KOPT-K1 (cell line): ENCODE data around the gene WDFY2.

Experiments used
- H3K27ac ChIP-seq: fragments of 200-600 bp; sonication (generic); 2 replicates; pipeline ENCODE4 v1.5.1; 2016; ENCODE audit warnings: antibody characterized with exemption, mild to moderate bottlenecking, low read depth, low read length; ENCODE audit not compliant: poor library complexity, severe bottlenecking
- H3K36me3 ChIP-seq: fragments of 200-600 bp; sonication (generic); 2 replicates; pipeline ENCODE4 v1.5.1; 2017; ENCODE audit warnings: antibody characterized with exemption, mild to moderate bottlenecking, low read length, moderate library complexity; ENCODE audit not compliant: insufficient read depth
- H3K9me3 ChIP-seq: fragments of 200-600 bp; sonication (generic); 2 replicates; pipeline ENCODE4 v1.5.1; 2017; ENCODE audit warnings: antibody characterized with exemption, low read length, mild to moderate bottlenecking; ENCODE audit not compliant: insufficient read depth, poor library complexity, severe bottlenecking

WDFY2 gene

GRCh38 chr13:51771418-51772104 lies 187.3 kb downstream of the WDFY2 start:
- Histone ChIP-seq H3K36me3 (0 out of 2 replicates have a peak, but pooled peaks cover 5% of the 10 kb centered on the region), H3K27ac (no peak overlapping the region), H3K9me3 (no peaks in the 10 kb centered on the region)

- H3K9me3 ChIP-seq: no peaks in the 10 kb centered on the region
- no peak overlapping the region for H3K27ac ChIP-seq
- no peaks in the 10 kb centered on the region for H3K36me3 ChIP-seq
Observed at GRCh38 chr13:51772105-51772455, 187.8 kb downstream of the WDFY2 start.

- Histone ChIP-seq H3K9me3 (no peaks in the 10 kb centered on the region), H3K27ac (no peak overlapping the region), H3K36me3 (no peaks in the 10 kb centered on the region)
Observed at GRCh38 chr13:51772781-51773180, 188.5 kb downstream of the WDFY2 start.

- no peaks in the 10 kb centered on the region for H3K36me3 ChIP-seq
- no peak overlapping the region for H3K27ac ChIP-seq
Observed at GRCh38 chr13:51773515-51773914, 189.3 kb downstream of the WDFY2 start.

GRCh38 chr13:51776179-51776578 lies 191.9 kb downstream of the WDFY2 start:
- no peak overlapping the region for H3K27ac ChIP-seq
- H3K36me3 ChIP-seq: no peaks in the 10 kb centered on the region
- no peaks in the 10 kb centered on the region for H3K9me3 ChIP-seq

More at GRCh38 chr13:51773515-51773914, 189.3 kb downstream of the WDFY2 start:
- no peaks in the 10 kb centered on the region for H3K9me3 ChIP-seq

- Histone ChIP-seq H3K36me3 (no peaks in the 10 kb centered on the region), H3K27ac (no peak overlapping the region), H3K9me3 (no peaks in the 10 kb centered on the region)
Observed at GRCh38 chr13:51777921-51778320, 193.7 kb downstream of the WDFY2 start.

- no peaks in the 10 kb centered on the region for H3K9me3 ChIP-seq
- H3K27ac ChIP-seq: no peak overlapping the region
- H3K36me3 ChIP-seq: no peaks in the 10 kb centered on the region
Observed at GRCh38 chr13:51778392-51778791, 194.1 kb downstream of the WDFY2 start.

- Histone ChIP-seq H3K9me3 (no peaks in the 10 kb centered on the region), H3K27ac (no peak overlapping the region), H3K36me3 (no peaks in the 10 kb centered on the region)
Observed at GRCh38 chr13:51780099-51780498, 195.8 kb downstream of the WDFY2 start.

GRCh38 chr13:51781246-51782022 lies 197.2 kb downstream of the WDFY2 start:
- Histone ChIP-seq H3K36me3 (no peaks in the 10 kb centered on the region), H3K27ac (no peak overlapping the region), H3K9me3 (no peaks in the 10 kb centered on the region)

GRCh38 chr13:51782026-51782710 lies 197.9 kb downstream of the WDFY2 start:
- Histone ChIP-seq H3K36me3 (no peaks in the 10 kb centered on the region), H3K9me3 (no peaks in the 10 kb centered on the region), H3K27ac (no peak overlapping the region)

GRCh38 chr13:51783428-51784094 lies 199.3 kb downstream of the WDFY2 start:
- Histone ChIP-seq H3K27ac (no peak overlapping the region), H3K36me3 (no peaks in the 10 kb centered on the region), H3K9me3 (no peaks in the 10 kb centered on the region)

GRCh38 chr13:51784097-51784496 lies 199.8 kb downstream of the WDFY2 start:
- Histone ChIP-seq H3K9me3 (no peaks in the 10 kb centered on the region), H3K36me3 (no peaks in the 10 kb centered on the region), H3K27ac (no peak overlapping the region)

- no peak overlapping the region for H3K27ac ChIP-seq
- no peaks in the 10 kb centered on the region for H3K36me3 ChIP-seq
- no peaks in the 10 kb centered on the region for H3K9me3 ChIP-seq
Observed at GRCh38 chr13:51785712-51786424, 201.6 kb downstream of the WDFY2 start.

- H3K36me3 ChIP-seq: no peaks in the 10 kb centered on the region
- H3K27ac ChIP-seq: no peak overlapping the region
- no peaks in the 10 kb centered on the region for H3K9me3 ChIP-seq
Observed at GRCh38 chr13:51786425-51787265, 202.4 kb downstream of the WDFY2 start.
